ENCODE data around the gene SDR42E2. TPM values are rescaled to one million over a fixed set of nuclear protein-coding genes. Genes with fewer than 3 reads are reported as not detected.

The SDR42E2 gene
- total RNA-seq, 4 donors from 2014 or later, result not detected

DNA sequence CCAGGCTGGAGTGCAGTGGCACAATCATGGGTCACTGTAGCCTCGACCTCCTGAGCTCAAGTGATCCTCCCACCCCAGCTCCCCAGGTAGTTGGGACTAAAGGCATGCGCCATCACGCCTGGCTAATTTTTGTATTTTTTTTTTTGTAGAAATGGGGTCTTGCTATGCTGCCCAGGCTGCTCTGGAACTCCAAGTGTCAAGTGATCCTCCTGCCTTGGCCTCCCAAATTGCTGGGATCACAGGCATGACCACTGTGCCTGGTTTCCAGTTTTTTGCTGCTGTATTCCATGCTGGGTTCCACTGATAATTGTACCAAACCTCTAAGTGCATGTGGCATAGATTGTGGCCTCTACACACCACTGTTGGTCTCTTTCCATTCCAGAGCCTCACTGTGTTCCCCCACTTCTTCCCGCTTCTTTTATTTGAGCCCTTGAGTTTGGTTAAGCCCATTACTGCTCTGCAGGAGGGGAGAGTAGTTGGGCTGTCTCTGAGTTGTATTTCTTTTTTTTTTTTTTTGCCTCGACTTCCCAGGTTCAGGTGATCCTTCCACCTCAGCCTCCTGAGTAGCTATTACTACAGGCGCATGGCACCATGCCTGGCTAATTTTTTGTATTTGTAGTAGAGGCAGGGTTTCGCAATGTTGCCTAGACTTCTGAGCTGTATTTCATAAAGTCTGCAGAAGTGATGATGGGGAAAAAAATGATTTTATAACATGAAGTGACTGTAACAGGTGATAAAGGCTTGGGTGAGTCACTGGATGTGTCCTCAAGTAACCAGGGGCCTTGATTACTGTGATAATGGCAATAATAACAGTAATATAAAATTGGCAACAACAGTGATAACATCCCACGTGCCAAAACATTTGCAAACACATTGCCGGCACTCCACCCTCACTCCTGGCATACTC, 73.8 kb downstream of the SDR42E2 start:
- 56 to 72% methylated on average over 8 of the region's 9 CpGs for WGBS, 2 donors
- Histone ChIP-seq H3K4me1 (peaks cover 3 to 75% (median 30%) of the 10 kb centered on the region in 3 donors), H3K27ac (peak overlapping the region in 1 of 4 donors; percentile 44), H3K36me3 (peaks cover 0 to 23% (median 6%) of the 10 kb centered on the region in 3 donors), H3K27me3 (no peaks in the 10 kb centered on the region), H3K9me3 (no peaks in the 10 kb centered on the region), H3K4me3 (no peak overlapping the region)
- no peak for TF ChIP-seq POLR2A (IDR thresholded peaks at IDR 0.05)
- TF ChIP-seq, protein P1, sequence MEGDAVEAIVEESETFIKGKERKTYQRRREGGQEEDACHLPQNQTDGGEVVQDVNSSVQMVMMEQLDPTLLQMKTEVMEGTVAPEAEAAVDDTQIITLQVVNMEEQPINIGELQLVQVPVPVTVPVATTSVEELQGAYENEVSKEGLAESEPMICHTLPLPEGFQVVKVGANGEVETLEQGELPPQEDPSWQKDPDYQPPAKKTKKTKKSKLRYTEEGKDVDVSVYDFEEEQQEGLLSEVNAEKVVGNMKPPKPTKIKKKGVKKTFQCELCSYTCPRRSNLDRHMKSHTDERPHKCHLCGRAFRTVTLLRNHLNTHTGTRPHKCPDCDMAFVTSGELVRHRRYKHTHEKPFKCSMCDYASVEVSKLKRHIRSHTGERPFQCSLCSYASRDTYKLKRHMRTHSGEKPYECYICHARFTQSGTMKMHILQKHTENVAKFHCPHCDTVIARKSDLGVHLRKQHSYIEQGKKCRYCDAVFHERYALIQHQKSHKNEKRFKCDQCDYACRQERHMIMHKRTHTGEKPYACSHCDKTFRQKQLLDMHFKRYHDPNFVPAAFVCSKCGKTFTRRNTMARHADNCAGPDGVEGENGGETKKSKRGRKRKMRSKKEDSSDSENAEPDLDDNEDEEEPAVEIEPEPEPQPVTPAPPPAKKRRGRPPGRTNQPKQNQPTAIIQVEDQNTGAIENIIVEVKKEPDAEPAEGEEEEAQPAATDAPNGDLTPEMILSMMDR (IDR thresholded peaks at IDR 0.05), result no peak
- DNase-seq, result no peak
- intact Hi-C loops (cut with DNase I), result no loop called here

DNA sequence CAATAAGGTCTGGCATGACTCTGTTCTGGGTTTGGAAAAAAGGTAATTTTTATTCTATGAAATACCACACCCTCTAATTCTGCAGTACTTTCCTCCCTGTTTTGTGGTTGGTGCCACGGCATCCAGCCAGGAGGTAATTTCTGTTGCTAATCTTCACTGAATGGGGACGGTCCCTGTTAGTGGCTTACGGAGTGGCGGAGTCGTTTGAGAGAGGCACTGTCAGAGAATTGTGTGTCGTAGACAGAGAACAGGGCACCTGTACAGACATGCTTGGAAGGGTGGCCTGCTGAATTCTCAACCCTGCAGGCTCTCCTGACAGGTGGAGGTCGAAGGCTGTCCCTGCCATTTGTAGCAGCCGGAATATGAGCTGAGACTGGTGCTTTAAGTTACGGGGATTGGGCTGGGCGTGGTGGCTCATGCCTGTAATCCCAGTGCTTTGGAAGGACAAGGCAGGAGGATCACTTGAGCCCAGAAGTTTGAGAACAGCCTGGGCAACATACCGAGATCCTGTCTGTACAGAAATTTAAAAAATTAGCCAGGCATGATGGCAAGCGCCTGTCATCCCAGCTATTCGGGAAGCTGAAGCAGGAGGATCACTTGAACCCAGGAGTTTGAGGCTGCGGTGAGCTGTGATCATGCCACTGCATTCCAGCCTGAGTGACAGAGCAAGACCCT, 77.0 kb downstream of the SDR42E2 start:
- intact Hi-C loops (cut with DNase I), result no loop called here
- H3K27me3 ChIP-seq, result no peaks in the 10 kb centered on the region
- H3K27ac ChIP-seq, result peak overlapping the region; percentile 21 to 83 (median 70)
- 34 to 68% methylated on average over 11 to 14 of the region's 14 CpGs for WGBS, 2 donors
- H3K4me3 ChIP-seq, result no peak overlapping the region
- no peak for DNase-seq
- peaks cover 0 to 56% (median 25%) of the 10 kb centered on the region in 3 donors for H3K4me1 ChIP-seq
- no peaks in the 10 kb centered on the region for H3K9me3 ChIP-seq
- TF ChIP-seq, protein P1 (IDR thresholded peaks at IDR 0.05), result no peak
- TF ChIP-seq POLR2A (IDR thresholded peaks at IDR 0.05), result no peak
- peaks cover 0 to 13% (median 6%) of the 10 kb centered on the region in 3 donors for H3K36me3 ChIP-seq

DNA sequence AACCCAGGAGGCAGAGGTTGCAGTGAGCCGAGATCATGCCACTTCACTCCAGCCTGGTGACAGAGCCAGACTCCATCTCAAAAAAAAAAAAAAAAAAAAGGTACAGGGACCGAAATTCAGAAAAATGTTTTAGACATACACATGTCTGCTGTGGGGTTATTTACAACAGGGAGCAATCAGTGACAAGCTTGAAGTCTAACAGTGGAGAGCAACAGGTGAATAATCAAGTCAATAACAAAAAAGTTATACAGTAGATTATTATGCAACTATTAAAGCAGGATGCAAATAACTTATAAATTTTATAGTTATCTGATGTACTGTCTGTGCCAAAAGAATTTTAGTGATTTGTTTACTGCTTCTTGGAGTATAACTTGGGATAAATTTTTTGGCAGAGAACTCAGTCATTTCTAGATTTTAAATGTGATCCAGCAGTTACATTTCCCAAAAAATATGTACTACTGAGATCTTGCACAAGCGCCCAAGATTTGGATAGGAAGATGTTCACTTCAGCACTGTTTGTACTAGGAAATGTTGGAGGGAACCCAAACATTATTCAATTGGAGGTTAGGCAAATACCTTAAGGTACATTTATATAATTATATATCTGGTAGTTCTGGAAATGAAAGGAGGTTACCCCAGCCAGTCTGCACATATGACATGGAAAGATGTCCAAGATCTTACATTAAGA, 77.9 kb downstream of the SDR42E2 start:
- Histone ChIP-seq H3K36me3 (peaks cover 0 to 22% (median 7%) of the 10 kb centered on the region in 3 donors), H3K4me1 (peaks cover 0 to 56% (median 25%) of the 10 kb centered on the region in 3 donors), H3K27me3 (no peaks in the 10 kb centered on the region), H3K9me3 (no peaks in the 10 kb centered on the region), H3K27ac (peak overlapping the region; percentile 21 to 83 (median 70)), H3K4me3 (no peak overlapping the region)
- DNase-seq, result no peak
- TF ChIP-seq, protein P1 (IDR thresholded peaks at IDR 0.05), result no peak
- no peak for TF ChIP-seq POLR2A (IDR thresholded peaks at IDR 0.05)
- intact Hi-C loops (cut with DNase I), result no loop called here
- WGBS, 2 donors, result 56 to 58% methylated on average over 3 of the region's 3 CpGs

Other genes with a start within 250 kb of the SDR42E2 start
- gene UQCRC2, start 209.1 kb upstream of the SDR42E2 start, total RNA-seq, result 100 to 1,000 TPM; 107 to 207 (median 181) TPM
- gene PDZD9, start 161.4 kb upstream of the SDR42E2 start, total RNA-seq, result not detected
- gene MOSMO, start 154.4 kb upstream of the SDR42E2 start, total RNA-seq, result 10 to 100 TPM in 2 of 4 donors, 1 to 10 TPM in 2; 4.5 to 18.9 (median 12.5) TPM
- not detected for gene VWA3A, start 70.0 kb upstream of the SDR42E2 start, total RNA-seq
- gene EEF2K, start 43.8 kb downstream of the SDR42E2 start, total RNA-seq, result 10 to 100 TPM; 10.6 to 26.9 (median 16.2) TPM
- 10 to 100 TPM; 21.5 to 57.2 (median 37.7) TPM for gene POLR3E, start 134.9 kb downstream of the SDR42E2 start, total RNA-seq
- 10 to 100 TPM in 1 of 4 donors, 1 to 10 TPM in 3; 6.6 to 21.4 (median 8.7) TPM for gene CDR2, start 212.1 kb downstream of the SDR42E2 start, total RNA-seq